Smooth muscle cell (in vitro differentiated cells): Measurements from ENCODE around the gene DIPK1C. TPM values are rescaled to one million over a fixed set of nuclear protein-coding genes. Genes with fewer than 3 reads are reported as not detected.

Experiments
- DNase-seq: peaks from one replicate; lab custom pipeline; 2025; ENCODE audit not compliant: unreplicated experiment; lab: John Stamatoyannopoulos, UW
- H2AFZ ChIP-seq: fragments of 200-600 bp; sonication (generic); 2 replicates; pipeline ENCODE4 v1.6.0; 2016; ENCODE audit warnings: antibody characterized with exemption, low read depth, mild to moderate bottlenecking
- H3F3A ChIP-seq: fragments of 200-600 bp; sonication (generic); 2 replicates; pipeline ENCODE4 v1.6.0; 2017; ENCODE audit warnings: antibody characterized with exemption, low read depth
- H3K27ac ChIP-seq: fragments of 200-600 bp; sonication (generic); 2 replicates; pipeline ENCODE4 v1.5.1; 2016; ENCODE audit warnings: low read depth, mild to moderate bottlenecking
- H3K27me3 ChIP-seq: fragments of 200-600 bp; sonication (generic); 2 replicates; pipeline ENCODE4 v1.6.1; 2016; ENCODE audit warnings: low read depth, mild to moderate bottlenecking
- H3K36me3 ChIP-seq: fragments of 200-600 bp; sonication (generic); 2 replicates; pipeline ENCODE4 v1.5.1; 2016; ENCODE audit warnings: low read depth
- H3K4me1 ChIP-seq: fragments of 200-600 bp; sonication (generic); 2 replicates; pipeline ENCODE4 v1.5.1; 2016; ENCODE audit warnings: low read depth
- H3K4me2 ChIP-seq: fragments of 200-600 bp; sonication (generic); 2 replicates; pipeline ENCODE4 v1.6.0; 2016; ENCODE audit warnings: mild to moderate bottlenecking
- H3K4me3 ChIP-seq: fragments of 200-600 bp; sonication (generic); 2 replicates; pipeline ENCODE4 v1.5.1; 2016; ENCODE audit warnings: mild to moderate bottlenecking
- H3K79me2 ChIP-seq: fragments of 200-600 bp; sonication (generic); 2 replicates; pipeline ENCODE4 v1.6.0; 2016; ENCODE audit warnings: low read depth, mild to moderate bottlenecking
- H3K9ac ChIP-seq: fragments of 200-600 bp; sonication (generic); 2 replicates; pipeline ENCODE4 v1.6.0; 2016; ENCODE audit warnings: low read depth
- H3K9me3 ChIP-seq: fragments of 200-600 bp; sonication (generic); replicated peaks from 2 replicates; pipeline ENCODE4 v1.5.1; 2016; ENCODE audit warnings: low read depth
- H4K20me1 ChIP-seq: fragments of 200-600 bp; sonication (generic); 2 replicates; pipeline ENCODE4 v1.6.0; 2016; ENCODE audit warnings: low read depth
- CTCF ChIP-seq: fragments of 200-600 bp; sonication (generic); IDR thresholded peaks from 2 replicates; pipeline ENCODE4 v1.5.1; 2017; ENCODE audit warnings: borderline replicate concordance, mild to moderate bottlenecking, antibody characterized with exemption; ENCODE audit not compliant: insufficient read depth, poor library complexity, severe bottlenecking
- WGBS: methylation state at CpG from one replicate; pipeline ENCODE4 v1.1.7; 2016; ENCODE audit warnings: low lambda C conversion rate; 5-methylcytosine and 5-hydroxymethylcytosine counted together
- polyA plus RNA-seq: library from polyadenylated mRNA; unstranded; fragments of >200 nt; fragmentation: Nextera tagmentation; extraction: Ambion mirVana; gene quantifications from 2 replicates; pipeline ENCODE4 v1.2.1, GENCODE V29; 2016
- total RNA-seq: library from RNA; depleted of rRNA; stranded (reverse); fragments of >200 nt; gene quantifications from 2 replicates; pipeline ENCODE4 v1.2.3, GENCODE V29; 2014

DIPK1C gene
- total and polyA plus RNA-seq, 2 experiments from 2014 or later, result not detected

- Histone ChIP-seq H3K79me2 (no peaks in the 10 kb centered on the region), H3K27ac (no peak overlapping the region), H3K4me2 (peak overlapping the region; percentile 86), H3K4me3 (peak overlapping the region; percentile 44), H3F3A (no peaks in the 10 kb centered on the region), H3K9me3 (no peaks in the 10 kb centered on the region), H3K4me1 (peaks cover 30% of the 10 kb centered on the region), H3K27me3 (peaks cover 61% of the 10 kb centered on the region), H3K36me3 (no peaks in the 10 kb centered on the region), H4K20me1 (no peaks in the 10 kb centered on the region), H2AFZ (no peak overlapping the region), H3K9ac (no peak overlapping the region)
- no peak for TF ChIP-seq CTCF
- DNase-seq, result no peak
- WGBS, result 15% methylated on average over 7 of the region's 7 CpGs
These were observed 1.1 kb downstream of the DIPK1C start for GRCh38 chr18:74456017-74456348.

GRCh38 chr18:74455386-74455785 is 1.7 kb downstream of the DIPK1C start:
- Histone ChIP-seq H2AFZ (no peak overlapping the region), H3K27ac (no peak overlapping the region), H4K20me1 (no peaks in the 10 kb centered on the region), H3K4me2 (no peak overlapping the region), H3K27me3 (peaks cover 59% of the 10 kb centered on the region), H3F3A (no peaks in the 10 kb centered on the region), H3K79me2 (no peaks in the 10 kb centered on the region), H3K9ac (no peak overlapping the region), H3K4me1 (peaks cover 30% of the 10 kb centered on the region), H3K36me3 (no peaks in the 10 kb centered on the region), H3K4me3 (no peak overlapping the region), H3K9me3 (no peaks in the 10 kb centered on the region)
- WGBS, result 94% methylated on average over 10 of the region's 10 CpGs
- DNase-seq, result no peak
- TF ChIP-seq CTCF, result no peak

- Histone ChIP-seq H3K79me2 (no peaks in the 10 kb centered on the region), H3K4me1 (peaks cover 30% of the 10 kb centered on the region), H3K4me2 (no peak overlapping the region), H3K27ac (no peak overlapping the region), H3K36me3 (no peaks in the 10 kb centered on the region), H2AFZ (no peak overlapping the region), H3K27me3 (peaks cover 48% of the 10 kb centered on the region), H3K9me3 (no peaks in the 10 kb centered on the region), H4K20me1 (no peaks in the 10 kb centered on the region), H3F3A (no peaks in the 10 kb centered on the region), H3K9ac (no peak overlapping the region), H3K4me3 (no peak overlapping the region)
- 92% methylated on average over 9 of the region's 9 CpGs for WGBS
- no peak for DNase-seq
- TF ChIP-seq CTCF, result no peak
These were observed 2.8 kb downstream of the DIPK1C start for GRCh38 chr18:74454279-74454751.

- Histone ChIP-seq H3K9me3 (no peaks in the 10 kb centered on the region), H3K79me2 (no peaks in the 10 kb centered on the region), H3K4me1 (peaks cover 30% of the 10 kb centered on the region), H3K4me2 (no peak overlapping the region), H3K4me3 (no peak overlapping the region), H3K27ac (no peak overlapping the region), H3K36me3 (no peaks in the 10 kb centered on the region), H4K20me1 (no peaks in the 10 kb centered on the region), H2AFZ (no peak overlapping the region), H3K9ac (no peak overlapping the region), H3K27me3 (peaks cover 42% of the 10 kb centered on the region), H3F3A (no peaks in the 10 kb centered on the region)
- no peak for DNase-seq
- WGBS, result 80% methylated on average over 6 of the region's 6 CpGs
- TF ChIP-seq CTCF, result no peak
These were observed 3.4 kb downstream of the DIPK1C start for GRCh38 chr18:74453642-74454198.
